ENCODE results near the gene MCOLN3.

MCOLN3 gene

DNA sequence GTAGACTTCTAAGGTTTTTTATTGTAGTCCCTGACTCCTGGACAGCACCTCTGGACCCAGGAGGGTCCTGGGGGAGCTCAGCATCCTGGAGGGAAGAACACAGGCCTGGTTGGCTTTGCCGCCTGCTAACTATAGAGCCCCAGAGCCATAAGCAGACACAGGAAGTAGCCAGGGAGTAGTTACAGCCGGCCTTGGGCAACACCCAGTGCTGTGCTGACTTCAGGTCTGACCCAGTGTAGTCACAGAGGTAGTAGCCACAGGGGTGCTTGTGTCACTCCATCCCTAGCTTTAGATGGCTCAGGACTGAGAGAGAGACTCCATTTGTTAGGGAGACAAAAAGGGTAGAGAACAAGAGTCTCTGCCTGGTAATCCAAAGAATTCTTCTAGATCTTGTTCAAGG, 73.3 kb downstream of the MCOLN3 start:
- H3K27ac ChIP-seq (ENCODE audit: low read depth, low read length, poor library complexity, severe bottlenecking), result peak overlapping the region; percentile 42
- no peaks in the 10 kb centered on the region for H4K20me1 ChIP-seq (ENCODE audit: insufficient read depth, low read length)
- TF ChIP-seq EZH2 (IDR thresholded peaks at IDR 0.05; ENCODE audit: borderline replicate concordance, low read length), result no peak
- TF ChIP-seq, protein P1, sequence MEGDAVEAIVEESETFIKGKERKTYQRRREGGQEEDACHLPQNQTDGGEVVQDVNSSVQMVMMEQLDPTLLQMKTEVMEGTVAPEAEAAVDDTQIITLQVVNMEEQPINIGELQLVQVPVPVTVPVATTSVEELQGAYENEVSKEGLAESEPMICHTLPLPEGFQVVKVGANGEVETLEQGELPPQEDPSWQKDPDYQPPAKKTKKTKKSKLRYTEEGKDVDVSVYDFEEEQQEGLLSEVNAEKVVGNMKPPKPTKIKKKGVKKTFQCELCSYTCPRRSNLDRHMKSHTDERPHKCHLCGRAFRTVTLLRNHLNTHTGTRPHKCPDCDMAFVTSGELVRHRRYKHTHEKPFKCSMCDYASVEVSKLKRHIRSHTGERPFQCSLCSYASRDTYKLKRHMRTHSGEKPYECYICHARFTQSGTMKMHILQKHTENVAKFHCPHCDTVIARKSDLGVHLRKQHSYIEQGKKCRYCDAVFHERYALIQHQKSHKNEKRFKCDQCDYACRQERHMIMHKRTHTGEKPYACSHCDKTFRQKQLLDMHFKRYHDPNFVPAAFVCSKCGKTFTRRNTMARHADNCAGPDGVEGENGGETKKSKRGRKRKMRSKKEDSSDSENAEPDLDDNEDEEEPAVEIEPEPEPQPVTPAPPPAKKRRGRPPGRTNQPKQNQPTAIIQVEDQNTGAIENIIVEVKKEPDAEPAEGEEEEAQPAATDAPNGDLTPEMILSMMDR (IDR thresholded peaks at IDR 0.05; ENCODE audit: low read length), result no peak

DNA sequence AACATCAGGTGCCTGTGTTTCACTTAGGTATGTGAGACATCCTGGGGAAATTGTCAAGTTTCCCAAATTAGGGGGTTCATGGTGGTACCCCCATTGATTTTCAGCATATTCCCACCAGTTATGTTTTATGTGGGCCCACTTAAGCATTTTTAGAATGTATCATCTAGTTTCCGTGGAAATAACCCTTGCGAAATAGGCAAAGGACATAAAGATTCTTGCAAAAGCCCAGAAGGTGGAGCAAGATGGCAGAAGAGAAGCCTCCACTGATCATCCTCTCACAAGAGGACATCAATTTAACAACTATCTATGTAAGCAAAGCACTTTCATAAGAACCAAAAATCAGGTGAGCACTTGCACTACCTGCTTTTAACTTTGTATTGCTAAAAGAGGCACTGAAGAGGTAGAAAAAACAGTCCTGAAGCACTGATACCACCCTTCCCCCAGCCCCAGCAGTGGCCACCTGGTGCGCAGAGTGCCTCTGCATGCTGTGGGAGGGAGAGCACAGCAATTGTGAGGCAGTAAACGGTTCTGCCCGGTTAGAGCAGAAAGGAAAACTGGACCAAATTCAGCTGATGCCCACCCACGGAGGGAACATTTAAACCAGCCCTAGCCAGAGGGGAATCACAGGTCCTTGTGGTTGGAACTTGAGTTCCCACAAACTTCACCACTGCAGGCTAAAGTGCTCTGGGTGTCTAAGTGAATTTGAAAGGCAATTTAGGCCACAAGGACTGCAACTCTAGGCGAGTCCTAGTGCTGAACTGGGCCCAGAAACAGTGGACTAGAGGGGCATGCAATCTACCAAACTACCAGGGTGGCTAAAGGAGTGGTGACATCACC, 74.6 kb downstream of the MCOLN3 start:
- Histone ChIP-seq H3K4me1 (ENCODE audit: insufficient read depth, low read length, severe bottlenecking) (peaks cover 43% of the 10 kb centered on the region), H3K36me3 (ENCODE audit: insufficient read depth, low read length) (peaks cover 15% of the 10 kb centered on the region), H3K9me3 (ENCODE audit: low read length) (no peaks in the 10 kb centered on the region), H3K4me2 (ENCODE audit: low read length) (no peak overlapping the region; the same call in 1 of the 2 replicates), H3F3A (ENCODE audit: insufficient read depth, low read length) (no peaks in the 10 kb centered on the region), H3K27ac (ENCODE audit: low read depth, low read length, poor library complexity, severe bottlenecking) (peak overlapping the region; percentile 42), H4K20me1 (ENCODE audit: insufficient read depth, low read length) (no peaks in the 10 kb centered on the region), H3K79me2 (ENCODE audit: insufficient read depth, low read length) (peaks cover 44% of the 10 kb centered on the region), H3K4me3 (ENCODE audit: low read depth, low read length, poor library complexity, severe bottlenecking) (no peak overlapping the region), H3K9me2 (ENCODE audit: low read depth, low read length) (no peaks in the 10 kb centered on the region), H2AFZ (ENCODE audit: low read length) (no peak overlapping the region), H3K9ac (ENCODE audit: low read length) (no peak overlapping the region), H3K27me3 (ENCODE audit: insufficient read depth, low read length) (no peaks in the 10 kb centered on the region)
- no peak for TF ChIP-seq EZH2 (IDR thresholded peaks at IDR 0.05; ENCODE audit: borderline replicate concordance, low read length)
- TF ChIP-seq, protein P1 (IDR thresholded peaks at IDR 0.05; ENCODE audit: low read length), result no peak; the same call in 1 of the 2 replicates

More for the DNA sequence above, 73.3 kb downstream of the MCOLN3 start:
- H3K9ac ChIP-seq (ENCODE audit: low read length), result no peak overlapping the region
- H3K79me2 ChIP-seq (ENCODE audit: insufficient read depth, low read length), result peaks cover 57% of the 10 kb centered on the region
- H3K27me3 ChIP-seq (ENCODE audit: insufficient read depth, low read length), result no peaks in the 10 kb centered on the region
- H2AFZ ChIP-seq (ENCODE audit: low read length), result no peak overlapping the region
- no peaks in the 10 kb centered on the region for H3F3A ChIP-seq (ENCODE audit: insufficient read depth, low read length)
- H3K9me2 ChIP-seq (ENCODE audit: low read depth, low read length), result no peaks in the 10 kb centered on the region
- no peak overlapping the region for H3K4me2 ChIP-seq (ENCODE audit: low read length)
- peaks cover 43% of the 10 kb centered on the region for H3K4me1 ChIP-seq (ENCODE audit: insufficient read depth, low read length, severe bottlenecking)
- no peaks in the 10 kb centered on the region for H3K9me3 ChIP-seq (ENCODE audit: low read length)
- no peak overlapping the region for H3K4me3 ChIP-seq (ENCODE audit: low read depth, low read length, poor library complexity, severe bottlenecking)
- H3K36me3 ChIP-seq (ENCODE audit: insufficient read depth, low read length), result peaks cover 12% of the 10 kb centered on the region

GRCh38 chr1:84972377-84972987, 75.8 kb downstream of the MCOLN3 start:
- Histone ChIP-seq H3K4me3 (ENCODE audit: low read depth, low read length, poor library complexity, severe bottlenecking) (no peak overlapping the region), H3K36me3 (ENCODE audit: insufficient read depth, low read length) (peaks cover 18% of the 10 kb centered on the region), H3K9me3 (ENCODE audit: low read length) (no peaks in the 10 kb centered on the region), H3K4me2 (ENCODE audit: low read length) (peak overlapping the region; percentile 39; the same call in 1 of the 2 replicates), H4K20me1 (ENCODE audit: insufficient read depth, low read length) (no peaks in the 10 kb centered on the region), H3K4me1 (ENCODE audit: insufficient read depth, low read length, severe bottlenecking) (peaks cover 43% of the 10 kb centered on the region), H3K27ac (ENCODE audit: low read depth, low read length, poor library complexity, severe bottlenecking) (peak overlapping the region; percentile 47), H2AFZ (ENCODE audit: low read length) (no peak overlapping the region), H3K79me2 (ENCODE audit: insufficient read depth, low read length) (peaks cover 32% of the 10 kb centered on the region), H3K27me3 (ENCODE audit: insufficient read depth, low read length) (no peaks in the 10 kb centered on the region), H3K9ac (ENCODE audit: low read length) (peak overlapping the region; percentile 30; the same call in 1 of the 2 replicates), H3K9me2 (ENCODE audit: low read depth, low read length) (no peaks in the 10 kb centered on the region), H3F3A (ENCODE audit: insufficient read depth, low read length) (no peaks in the 10 kb centered on the region)
- TF ChIP-seq, protein P1 (IDR thresholded peaks at IDR 0.05; ENCODE audit: low read length), result no peak

Measured in OCI-LY1 (cell line).